ENCODE data around the gene UBN2. TPM values are rescaled to one million over a fixed set of nuclear protein-coding genes. Genes with fewer than 3 reads are reported as not detected.
A peak's percentile ranks its signal among the peaks of the same experiment; 100 is the strongest.

The UBN2 gene
- total and polyA plus RNA-seq, 7 donors, result 1.7 to 30.1 (median 20.6) TPM

DNA sequence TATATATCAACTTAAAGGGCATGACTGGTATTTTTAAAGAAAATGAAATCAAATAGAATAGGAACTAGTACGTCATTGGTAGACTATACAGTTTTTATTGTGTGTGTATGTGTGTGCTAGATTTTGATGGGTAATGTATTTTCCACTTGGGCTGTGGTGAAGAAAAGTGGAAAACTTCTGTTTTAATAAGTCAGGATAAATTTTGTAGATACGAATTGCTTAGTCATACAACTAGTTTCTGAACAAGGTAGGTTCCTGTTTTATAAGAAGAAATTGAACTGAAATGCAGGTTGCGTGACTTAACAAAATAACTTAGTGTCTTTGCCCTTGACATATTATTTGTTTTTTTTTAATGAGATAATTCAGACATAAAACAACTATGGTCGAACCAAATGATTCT is 24.3 kb downstream of the UBN2 start:
- TF ChIP-seq, protein P1, sequence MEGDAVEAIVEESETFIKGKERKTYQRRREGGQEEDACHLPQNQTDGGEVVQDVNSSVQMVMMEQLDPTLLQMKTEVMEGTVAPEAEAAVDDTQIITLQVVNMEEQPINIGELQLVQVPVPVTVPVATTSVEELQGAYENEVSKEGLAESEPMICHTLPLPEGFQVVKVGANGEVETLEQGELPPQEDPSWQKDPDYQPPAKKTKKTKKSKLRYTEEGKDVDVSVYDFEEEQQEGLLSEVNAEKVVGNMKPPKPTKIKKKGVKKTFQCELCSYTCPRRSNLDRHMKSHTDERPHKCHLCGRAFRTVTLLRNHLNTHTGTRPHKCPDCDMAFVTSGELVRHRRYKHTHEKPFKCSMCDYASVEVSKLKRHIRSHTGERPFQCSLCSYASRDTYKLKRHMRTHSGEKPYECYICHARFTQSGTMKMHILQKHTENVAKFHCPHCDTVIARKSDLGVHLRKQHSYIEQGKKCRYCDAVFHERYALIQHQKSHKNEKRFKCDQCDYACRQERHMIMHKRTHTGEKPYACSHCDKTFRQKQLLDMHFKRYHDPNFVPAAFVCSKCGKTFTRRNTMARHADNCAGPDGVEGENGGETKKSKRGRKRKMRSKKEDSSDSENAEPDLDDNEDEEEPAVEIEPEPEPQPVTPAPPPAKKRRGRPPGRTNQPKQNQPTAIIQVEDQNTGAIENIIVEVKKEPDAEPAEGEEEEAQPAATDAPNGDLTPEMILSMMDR (IDR thresholded peaks at IDR 0.05), result no peak
- intact Hi-C loops (cut with DNase I), result no loop called here
- no peak overlapping the region for H3K27ac ChIP-seq
- DNase-seq (no peak), ATAC-seq (no peak)
- no peaks in the 10 kb centered on the region for H3K27me3 ChIP-seq (ENCODE audit: insufficient read depth in 3 of 3, low read length in 2 of 3)
- no peaks in the 10 kb centered on the region for H3K9me3 ChIP-seq
- peaks cover under 1 to 91% of the 10 kb centered on the region in 2 donors for H3K36me3 ChIP-seq (ENCODE audit: insufficient read depth in 1 of 2, low read depth in 1 of 2)
- H3K4me3 ChIP-seq, result no peak overlapping the region
- WGBS, 3 donors, result 92 to 96% (median 94%) methylated on average over 4 of the region's 4 CpGs
- no peaks in the 10 kb centered on the region for H3K4me1 ChIP-seq

DNA sequence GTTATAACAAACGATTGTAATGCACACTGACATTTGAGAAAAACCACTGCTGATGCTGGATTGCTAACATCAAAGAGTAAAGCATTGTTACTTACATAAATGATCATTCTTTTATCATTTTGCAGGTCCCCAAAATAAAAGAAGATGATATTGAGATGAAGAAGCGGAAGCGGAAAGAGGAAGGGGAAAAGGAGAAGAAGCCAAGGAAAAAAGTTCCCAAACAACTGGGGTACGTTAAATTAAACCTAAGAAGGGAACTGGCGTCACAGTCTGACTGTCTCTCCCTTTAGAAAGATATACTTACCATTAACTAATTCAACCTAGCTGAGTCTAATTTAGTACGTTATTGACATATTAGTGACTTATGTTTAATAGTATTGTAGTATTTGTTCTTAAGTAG is 28.1 kb downstream of the UBN2 start:
- ATAC-seq (no peak), DNase-seq (no peak)
- intact Hi-C loops (cut with DNase I), result no loop called here
- TF ChIP-seq, protein P1 (IDR thresholded peaks at IDR 0.05), result no peak
- no peaks in the 10 kb centered on the region for H3K9me3 ChIP-seq
- no peak overlapping the region for H3K4me3 ChIP-seq
- H3K27me3 ChIP-seq (ENCODE audit: insufficient read depth in 3 of 3, low read length in 2 of 3), result no peaks in the 10 kb centered on the region
- no peak overlapping the region for H3K27ac ChIP-seq
- WGBS, 3 donors, result 89 to 93% (median 92%) methylated on average over 6 of the region's 6 CpGs
- H3K4me1 ChIP-seq, result no peaks in the 10 kb centered on the region
- H3K36me3 ChIP-seq (ENCODE audit: insufficient read depth in 1 of 2, low read depth in 1 of 2), result peaks cover 7 to 83% of the 10 kb centered on the region in 2 donors

DNA sequence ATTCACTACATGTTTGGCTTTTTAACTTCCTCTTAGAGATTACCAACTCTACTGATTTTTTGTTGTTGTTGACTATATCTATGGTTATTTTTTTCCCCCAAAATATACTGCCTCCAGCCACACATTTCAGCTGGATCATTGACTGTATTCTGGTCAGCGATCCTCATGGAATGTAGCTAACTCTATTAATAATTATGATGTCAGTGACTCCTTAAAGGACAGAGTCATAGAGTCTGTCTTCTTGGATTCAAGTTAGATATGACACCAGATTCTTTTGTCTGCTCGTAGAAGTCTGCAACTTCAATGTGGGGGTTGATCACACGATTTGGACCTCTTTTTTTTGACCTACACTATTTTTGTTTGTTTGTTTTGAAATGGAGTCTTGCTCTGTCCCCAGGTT is 33.2 kb downstream of the UBN2 start:
- WGBS, 3 donors, result 32 to 51% (median 34%) methylated on average over 3 of the region's 3 CpGs
- H3K4me1 ChIP-seq, result peaks cover 14% of the 10 kb centered on the region
- TF ChIP-seq, protein P1 (IDR thresholded peaks at IDR 0.05), result no peak
- peak; percentile 94 to 96 (median 96) for ATAC-seq
- intact Hi-C loops (cut with DNase I), result no loop called here
- peak overlapping the region; percentile 15 for H3K4me3 ChIP-seq
- H3K36me3 ChIP-seq (ENCODE audit: insufficient read depth in 1 of 2, low read depth in 1 of 2), result peaks cover 7 to 84% of the 10 kb centered on the region in 2 donors
- H3K27ac ChIP-seq, result peak overlapping the region; percentile 87
- no peaks in the 10 kb centered on the region for H3K27me3 ChIP-seq (ENCODE audit: insufficient read depth in 3 of 3, low read length in 2 of 3)
- H3K9me3 ChIP-seq, result no peaks in the 10 kb centered on the region
- DNase-seq, result no peak

DNA sequence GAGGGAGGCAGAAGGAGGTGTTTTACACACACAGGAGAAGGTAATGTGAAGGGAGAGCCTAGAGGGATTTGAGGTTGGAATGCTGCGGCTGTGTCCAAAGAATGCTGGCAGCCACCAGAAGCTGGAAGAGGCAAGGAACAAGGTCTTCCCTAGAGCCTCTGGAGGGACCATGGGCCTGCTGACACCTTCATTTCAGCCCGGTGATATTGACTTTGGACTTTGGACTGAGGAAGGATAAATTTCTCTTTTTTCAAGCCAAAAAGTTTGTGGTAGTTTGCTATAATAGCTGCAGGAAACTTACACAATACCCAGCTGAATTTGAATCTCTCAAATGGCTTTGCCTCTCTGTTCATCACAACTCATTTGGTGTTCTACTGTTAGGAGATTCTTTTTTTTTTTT is 34.6 kb downstream of the UBN2 start:
- peak in 2 of 4 donors; percentile 34 to 46 for ATAC-seq
- no peak for DNase-seq
- WGBS, 3 donors, result 27 to 54% (median 50%) methylated on average over 2 of the region's 2 CpGs
- no peak overlapping the region for H3K4me3 ChIP-seq
- TF ChIP-seq, protein P1 (IDR thresholded peaks at IDR 0.05), result no peak
- intact Hi-C loops (cut with DNase I), result no loop called here
- H3K27ac ChIP-seq, result peak overlapping the region; percentile 87
- peaks cover 14% of the 10 kb centered on the region for H3K4me1 ChIP-seq
- no peaks in the 10 kb centered on the region for H3K9me3 ChIP-seq
- no peaks in the 10 kb centered on the region for H3K27me3 ChIP-seq (ENCODE audit: insufficient read depth in 3 of 3, low read length in 2 of 3)
- peaks cover 4 to 84% of the 10 kb centered on the region in 2 donors for H3K36me3 ChIP-seq (ENCODE audit: insufficient read depth in 1 of 2, low read depth in 1 of 2)

Measured in psoas muscle (tissue), 8 donors.